Endodermal cell (in vitro differentiated cells): Measurements from ENCODE around the gene MYOF. TPM values are rescaled to one million over a fixed set of nuclear protein-coding genes. Genes with fewer than 3 reads are reported as not detected.

ENCODE experiments used
- DNase-seq: peaks from one replicate; pipeline ENCODE4 v3.0.0-alpha.2; 2017
- H3K27ac ChIP-seq: 2 replicates; pipeline ENCODE4 v1.5.1; 2013; ENCODE audit warnings: mild to moderate bottlenecking, low read depth, low read length, moderate library complexity
- H3K27me3 ChIP-seq: 2 replicates; pipeline ENCODE4 v1.6.1; 2013; ENCODE audit warnings: mild to moderate bottlenecking, low read length, moderate library complexity; ENCODE audit not compliant: insufficient read depth, control insufficient read depth, poor library complexity, severe bottlenecking
- H3K36me3 ChIP-seq: 2 replicates; pipeline ENCODE4 v1.7.0; 2013; ENCODE audit warnings: mild to moderate bottlenecking, low read length, moderate library complexity; ENCODE audit not compliant: control insufficient read depth, insufficient read depth
- H3K4me1 ChIP-seq: one replicate; pipeline ENCODE4 v1.7.0; 2013; ENCODE audit warnings: low read length; ENCODE audit not compliant: control insufficient read depth, insufficient read depth
- H3K4me3 ChIP-seq: 2 replicates; pipeline ENCODE4 v1.5.1; 2013; ENCODE audit warnings: mild to moderate bottlenecking, low read length, moderate library complexity
- H3K9ac ChIP-seq: 2 replicates; pipeline ENCODE4 v1.6.1; 2013; ENCODE audit warnings: mild to moderate bottlenecking, low read length, moderate library complexity; ENCODE audit not compliant: poor library complexity, severe bottlenecking; ENCODE audit errors: extremely low read depth
- H3K9me3 ChIP-seq: 2 replicates; pipeline ENCODE4 v1.6.1; 2013; ENCODE audit warnings: mild to moderate bottlenecking, low read length, moderate library complexity; ENCODE audit not compliant: control insufficient read depth
- H3K27ac Mint-ChIP-seq: 2 replicates; pipeline ENCODE4 v1.8.0; 2020; ENCODE audit warnings: mixed read lengths
- H3K27me3 Mint-ChIP-seq: 2 replicates; pipeline ENCODE4 v1.8.0; 2021; ENCODE audit warnings: mild to moderate bottlenecking, mixed read lengths; ENCODE audit not compliant: insufficient read depth
- H3K36me3 Mint-ChIP-seq: 2 replicates; pipeline ENCODE4 v1.8.0; 2020; ENCODE audit warnings: low read depth, mixed read lengths
- H3K4me1 Mint-ChIP-seq: 2 replicates; pipeline ENCODE4 v1.8.0; 2020; ENCODE audit warnings: mixed read lengths
- H3K4me3 Mint-ChIP-seq: 2 replicates; pipeline ENCODE4 v1.8.0; 2020; ENCODE audit warnings: mild to moderate bottlenecking, moderate library complexity, mixed read lengths
- H3K9me3 Mint-ChIP-seq: 2 replicates; pipeline ENCODE4 v1.8.0; 2020; ENCODE audit warnings: mild to moderate bottlenecking, mixed read lengths
- CTCF ChIP-seq: fragments of 200-600 bp; sonication (generic); conservative IDR thresholded peaks from 2 replicates; pipeline ENCODE4 v1.5.0; 2021; ENCODE audit warnings: antibody characterized with exemption, mild to moderate bottlenecking
- whole genome bisulfite sequencing, 2 experiments: methylation state at CpG; one replicate each; pipeline versions ENCODE4 v1.1.5 to v1.1.7; 2013; ENCODE audit warnings: missing lambda C conversion rate in 2 of 2, mixed read lengths in 1 of 2; ENCODE audit not compliant: insufficient coverage in 1 of 2, insufficient read length in 1 of 2; 5-methylcytosine and 5-hydroxymethylcytosine counted together
- total RNA-seq, 2 donors: library from RNA; stranded (reverse); fragmentation: NEBNext Ultra II Directional in 1 of 2; extraction: Animal tissue kit (Norgen Biotek cat#: 25700) in 1 of 2; gene quantifications; 2 replicates in 1 of 2; 3 replicates in 1 of 2; pipeline ENCODE4 v1.2.1, GENCODE V29; 2021

The MYOF gene
- total RNA-seq, 2 donors from 2014 or later = 37.4 to 93.8 TPM

DNA sequence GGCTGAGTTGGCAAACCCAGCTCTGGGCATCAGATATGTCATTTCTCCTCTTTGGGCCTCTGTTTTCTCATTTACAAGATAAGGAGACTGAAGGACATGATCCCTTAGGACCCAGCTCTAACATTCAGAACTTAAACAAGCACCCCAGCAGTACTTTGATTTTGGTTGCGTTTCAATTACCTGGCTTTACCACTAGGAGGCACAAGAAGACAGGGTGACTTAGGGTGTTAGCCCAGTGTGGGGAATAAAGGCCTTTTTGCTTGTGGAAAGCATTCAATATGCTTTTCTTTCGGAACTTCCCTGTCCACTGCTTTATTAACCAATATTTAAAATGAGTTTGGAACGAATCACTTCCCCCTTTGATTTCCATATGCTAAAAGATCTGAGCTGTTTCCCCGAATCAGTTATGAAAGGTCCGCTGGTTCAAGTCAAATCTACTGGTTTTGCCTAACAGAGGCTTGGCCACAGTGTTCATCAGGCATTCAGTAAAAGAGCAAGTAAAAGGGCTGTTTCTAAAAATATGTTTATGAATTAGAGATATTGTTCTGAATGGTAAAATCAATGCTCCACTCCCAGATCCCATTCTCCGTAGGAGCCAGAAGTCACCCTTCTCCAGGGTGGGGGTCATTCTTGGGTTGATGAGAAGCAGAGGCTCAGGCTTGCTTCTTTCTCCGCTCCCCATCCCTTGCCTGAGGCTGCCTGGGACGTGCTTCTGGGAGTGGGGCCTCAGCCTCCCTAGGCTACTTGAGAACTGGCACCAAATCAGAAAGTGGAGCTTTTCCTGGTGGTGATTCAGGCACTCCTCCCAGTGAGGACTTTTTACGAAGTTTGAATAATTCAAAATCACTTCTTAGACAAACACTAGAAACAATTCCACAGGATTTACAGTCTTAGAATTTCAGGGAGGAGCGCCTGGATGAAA is 105.5 kb downstream of the MYOF start:
- Histone ChIP-seq H3K36me3 (peaks cover 79% of the 10 kb centered on the region), H3K27ac (no peak overlapping the region), H3K9me3 (peaks cover 7% of the 10 kb centered on the region), H3K27me3 (no peaks in the 10 kb centered on the region), H3K9ac (no peak overlapping the region), H3K4me1 (peaks cover 6% of the 10 kb centered on the region), H3K4me3 (no peak overlapping the region)
- Mint-ChIP-seq H3K4me3 (no peak overlapping the region), H3K9me3 (no peaks in the 10 kb centered on the region), H3K4me1 (peaks cover 10% of the 10 kb centered on the region), H3K27ac (no peak overlapping the region), H3K36me3 (peaks cover 53% of the 10 kb centered on the region), H3K27me3 (peaks cover 4% of the 10 kb centered on the region)
- 63 to 64% methylated on average over 5 to 10 of the region's 10 CpGs for WGBS, 2 experiments
- DNase-seq = peak; percentile 79
- TF ChIP-seq CTCF = peak; percentile 97

GRCh38 chr10:93370961-93371360 is 111.2 kb downstream of the MYOF start:
- Histone ChIP-seq H3K27ac (no peak overlapping the region), H3K27me3 (no peaks in the 10 kb centered on the region), H3K4me1 (peaks cover 34% of the 10 kb centered on the region), H3K36me3 (peaks cover 78% of the 10 kb centered on the region), H3K9me3 (peaks cover 7% of the 10 kb centered on the region), H3K4me3 (no peak overlapping the region), H3K9ac (no peak overlapping the region)
- Mint-ChIP-seq H3K4me3 (no peak overlapping the region), H3K36me3 (peaks cover 35% of the 10 kb centered on the region), H3K4me1 (peaks cover 39% of the 10 kb centered on the region), H3K27me3 (peaks cover 4% of the 10 kb centered on the region), H3K9me3 (no peaks in the 10 kb centered on the region), H3K27ac (no peak overlapping the region)
- no peak for TF ChIP-seq CTCF
- WGBS, 2 experiments = 100% methylated on average over 1 of the region's 1 CpG; no CpG with 5 or more reads in 1 of the 2 experiments
- no peak for DNase-seq

GRCh38 chr10:93369588-93370164 is 112.5 kb downstream of the MYOF start:
- H3K9me3 Mint-ChIP-seq = peaks cover 3% of the 10 kb centered on the region
- no peak overlapping the region for H3K27ac Mint-ChIP-seq

More at GRCh38 chr10:93369588-93370164, 112.5 kb downstream of the MYOF start:
- Histone ChIP-seq H3K4me3 (no peak overlapping the region), H3K4me1 (peaks cover 34% of the 10 kb centered on the region), H3K9me3 (peaks cover 13% of the 10 kb centered on the region), H3K27ac (no peak overlapping the region), H3K36me3 (peaks cover 78% of the 10 kb centered on the region), H3K9ac (no peak overlapping the region), H3K27me3 (no peaks in the 10 kb centered on the region)
- Mint-ChIP-seq H3K36me3 (peaks cover 38% of the 10 kb centered on the region), H3K27me3 (peaks cover 3% of the 10 kb centered on the region), H3K4me1 (peaks cover 39% of the 10 kb centered on the region), H3K4me3 (no peak overlapping the region)
- 85 to 100% methylated on average over 3 to 6 of the region's 6 CpGs for WGBS, 2 experiments
- no peak for DNase-seq
- TF ChIP-seq CTCF = no peak
